GM21786 (cell line): Measurements from ENCODE around the gene SLC35F2.
"Not testable (repeated sequence)": the region's sequence is repeated elsewhere in the genome, so short reads cannot be mapped to it uniquely, and the experiment has no call there.

Source experiments
- ATAC-seq: cut with Tn5 transposase; IDR thresholded peaks from one replicate; pipeline ENCODE4 v1.9.1; 2021; ENCODE audit not compliant: unreplicated experiment

Gene SLC35F2

GRCh38 chr11:107791343-107792048, 67.1 kb downstream of the SLC35F2 start:
- no peak for ATAC-seq

GRCh38 chr11:107789767-107790166, 68.8 kb downstream of the SLC35F2 start:
- no peak for ATAC-seq

- ATAC-seq = no peak
These were observed 70.9 kb downstream of the SLC35F2 start for GRCh38 chr11:107787733-107788132.

GRCh38 chr11:107785401-107785800, 73.2 kb downstream of the SLC35F2 start:
- ATAC-seq = no peak

GRCh38 chr11:107783121-107783520, 75.5 kb downstream of the SLC35F2 start:
- ATAC-seq = no peak

- ATAC-seq = no peak
These were observed 77.8 kb downstream of the SLC35F2 start for GRCh38 chr11:107780775-107781174.

- ATAC-seq = no peak
These were observed 78.5 kb downstream of the SLC35F2 start for GRCh38 chr11:107780136-107780535.

GRCh38 chr11:107778839-107779517, 79.6 kb downstream of the SLC35F2 start:
- no peak for ATAC-seq

GRCh38 chr11:107777110-107777509, 81.5 kb downstream of the SLC35F2 start:
- ATAC-seq = peak; percentile 94

GRCh38 chr11:107776062-107776461, 82.5 kb downstream of the SLC35F2 start:
- ATAC-seq = no peak

- ATAC-seq = peak; percentile 20
These were observed 88.0 kb downstream of the SLC35F2 start for GRCh38 chr11:107770551-107770951.

GRCh38 chr11:107769189-107769588, 89.4 kb downstream of the SLC35F2 start:
- no peak for ATAC-seq

GRCh38 chr11:107758719-107759355, 99.8 kb downstream of the SLC35F2 start:
- ATAC-seq = not testable (repeated sequence)

GRCh38 chr11:107757661-107758060, 100.9 kb downstream of the SLC35F2 start:
- no peak for ATAC-seq

GRCh38 chr11:107756553-107756952, 102.0 kb downstream of the SLC35F2 start:
- no peak for ATAC-seq

- no peak for ATAC-seq
These were observed 105.4 kb downstream of the SLC35F2 start for GRCh38 chr11:107752949-107753822.

GRCh38 chr11:107752508-107752907, 106.1 kb downstream of the SLC35F2 start:
- ATAC-seq = no peak

- no peak for ATAC-seq
These were observed 107.5 kb downstream of the SLC35F2 start for GRCh38 chr11:107751082-107751481.

GRCh38 chr11:107750313-107750712, 108.3 kb downstream of the SLC35F2 start:
- ATAC-seq = no peak

GRCh38 chr11:107747622-107748021, 111.0 kb downstream of the SLC35F2 start:
- ATAC-seq = no peak

- no peak for ATAC-seq
These were observed 113.9 kb downstream of the SLC35F2 start for GRCh38 chr11:107744736-107745135.
